ENCODE data around the gene ATG12.
"Not testable (repeated sequence)": the region's sequence is repeated elsewhere in the genome, so short reads cannot be mapped to it uniquely, and the experiment has no call there.

Gene ATG12

DNA sequence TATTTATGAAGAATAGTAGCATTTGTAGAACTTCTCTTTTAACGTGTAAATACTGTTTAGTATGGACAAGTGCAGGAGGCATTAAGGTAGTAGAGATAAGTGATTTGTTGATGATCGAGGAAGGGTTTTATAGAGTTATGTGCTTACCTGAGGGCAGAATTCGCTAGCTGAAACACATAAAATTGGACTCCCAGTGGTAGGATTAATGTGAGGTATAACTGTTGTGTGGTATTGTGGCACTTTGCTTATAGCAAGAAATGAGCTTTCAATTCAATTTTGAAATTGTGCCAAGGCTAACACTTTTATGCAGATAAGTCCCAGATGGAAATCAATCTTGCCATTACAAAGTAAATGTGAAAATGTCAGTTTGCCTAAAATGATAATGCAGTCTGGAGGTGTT, 1.6 kb upstream of the ATG12 start:
- in situ Hi-C loops (cut with MboI; ENCODE audit: low sequenced_read_pairs), result no loop called here

DNA sequence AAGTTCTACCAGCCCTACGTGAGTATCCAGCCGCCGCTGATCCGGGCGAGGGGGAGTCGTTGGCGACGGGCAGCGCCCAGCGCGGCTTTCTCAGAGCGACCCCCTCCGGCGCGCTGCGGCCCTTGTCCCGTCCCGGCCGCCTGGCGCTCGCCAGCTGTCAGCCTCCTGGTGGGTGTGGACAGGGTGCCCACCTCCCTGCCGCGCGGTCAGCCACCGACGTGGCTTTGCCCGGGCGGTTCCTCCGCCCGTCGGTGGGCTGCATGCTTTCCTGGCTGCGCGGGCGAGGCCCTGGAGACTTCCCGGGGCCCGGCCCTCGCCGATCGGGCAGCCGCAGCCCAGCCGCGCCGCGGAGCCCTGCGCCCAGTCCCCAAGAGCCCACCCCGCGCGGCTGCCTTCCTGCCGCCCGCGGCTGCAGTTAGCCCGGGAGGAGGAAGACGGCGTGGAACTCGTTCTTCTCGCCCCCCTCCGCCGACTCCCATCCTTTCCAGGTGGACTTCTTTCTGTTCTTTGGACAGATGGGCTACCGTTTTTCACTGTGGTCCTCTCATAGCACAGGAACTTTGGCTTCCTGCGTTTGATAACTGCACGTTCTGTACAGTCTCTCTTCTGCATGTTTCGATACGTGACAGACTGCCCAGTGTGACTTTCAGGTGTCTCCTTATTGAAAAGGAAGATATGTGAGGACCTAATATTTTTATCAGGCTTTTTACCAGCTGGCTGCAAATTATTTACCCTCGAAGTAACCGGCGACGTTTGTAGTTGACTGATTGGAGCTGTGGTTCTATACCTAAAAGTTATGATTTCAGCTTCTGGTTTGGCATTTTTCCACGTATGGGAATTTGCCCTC, 947 bp upstream of the ATG12 start:
- in situ Hi-C loops (cut with MboI; ENCODE audit: low sequenced_read_pairs), result no loop called here

DNA sequence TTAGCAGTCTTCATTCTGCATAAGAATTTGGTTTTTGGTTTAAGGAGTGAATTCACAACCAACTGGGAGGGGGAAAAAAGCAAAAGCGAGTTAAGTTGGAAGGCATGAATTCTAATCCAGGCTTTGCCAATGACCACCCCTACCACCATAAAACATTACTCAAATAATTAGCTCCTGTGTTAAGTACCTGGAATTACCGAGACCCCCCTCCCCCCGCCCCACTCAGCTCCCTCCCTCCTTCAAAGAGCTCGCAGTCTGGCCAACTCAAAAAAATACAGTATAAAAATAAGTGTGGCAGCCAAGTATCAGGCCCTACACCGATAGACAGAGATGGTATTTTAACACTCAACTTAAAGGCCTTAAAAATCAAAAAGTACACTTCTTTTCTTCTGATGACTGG, 492 bp downstream of the ATG12 start:
- in situ Hi-C loops (cut with MboI; ENCODE audit: low sequenced_read_pairs), result no loop called here

DNA sequence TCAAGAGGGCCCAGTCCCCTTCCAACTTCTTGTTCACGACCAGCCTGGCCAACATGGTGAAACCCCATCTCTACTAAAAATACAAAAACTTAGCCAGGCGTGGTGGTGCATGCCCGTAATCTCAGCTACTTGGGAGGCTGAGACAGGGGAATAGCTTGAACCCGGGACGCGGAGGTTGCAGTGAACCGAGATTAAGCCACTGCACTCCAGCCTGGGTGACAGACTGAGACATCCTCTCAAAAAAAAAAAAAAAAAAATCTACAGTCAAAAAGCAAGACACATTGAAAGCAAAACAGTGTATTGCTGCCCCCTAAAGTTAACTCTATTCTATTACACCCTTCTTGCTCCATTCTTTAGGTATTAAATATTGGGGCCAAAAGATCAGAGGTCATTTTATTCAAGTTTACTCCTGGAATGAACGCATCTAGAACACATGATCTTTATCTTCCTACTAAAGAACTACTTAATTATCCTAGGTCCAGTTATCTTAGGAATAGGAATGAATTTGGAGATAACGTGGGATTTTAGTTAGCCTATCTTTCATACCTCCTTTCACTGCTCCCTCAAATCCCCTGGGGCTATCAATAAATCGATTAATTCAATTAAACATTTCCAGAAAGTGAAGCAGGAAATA, 2.4 kb downstream of the ATG12 start:
- in situ Hi-C loops (cut with MboI; ENCODE audit: low sequenced_read_pairs), result no loop called here

DNA sequence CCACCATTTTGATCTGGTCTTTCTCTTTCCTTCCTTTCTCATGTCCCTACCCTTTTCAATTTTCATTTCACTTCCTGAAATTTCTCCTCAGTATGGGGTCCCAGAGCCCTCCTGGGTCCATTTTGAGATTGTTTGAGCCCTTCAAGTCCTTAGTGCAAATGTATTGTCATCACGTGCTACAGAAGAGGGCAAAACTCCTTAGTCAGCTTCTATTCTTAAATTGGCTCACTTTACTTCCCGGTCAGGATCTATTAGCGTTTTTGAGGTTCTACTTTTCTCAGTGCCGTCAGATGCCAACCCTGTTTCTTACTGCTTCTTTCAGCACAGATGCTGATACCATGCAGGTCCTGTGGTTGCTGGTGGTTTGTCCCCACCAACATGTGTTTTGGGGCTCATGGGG, 5.9 kb downstream of the ATG12 start:
- in situ Hi-C loops (cut with MboI; ENCODE audit: low sequenced_read_pairs), result no loop called here

DNA sequence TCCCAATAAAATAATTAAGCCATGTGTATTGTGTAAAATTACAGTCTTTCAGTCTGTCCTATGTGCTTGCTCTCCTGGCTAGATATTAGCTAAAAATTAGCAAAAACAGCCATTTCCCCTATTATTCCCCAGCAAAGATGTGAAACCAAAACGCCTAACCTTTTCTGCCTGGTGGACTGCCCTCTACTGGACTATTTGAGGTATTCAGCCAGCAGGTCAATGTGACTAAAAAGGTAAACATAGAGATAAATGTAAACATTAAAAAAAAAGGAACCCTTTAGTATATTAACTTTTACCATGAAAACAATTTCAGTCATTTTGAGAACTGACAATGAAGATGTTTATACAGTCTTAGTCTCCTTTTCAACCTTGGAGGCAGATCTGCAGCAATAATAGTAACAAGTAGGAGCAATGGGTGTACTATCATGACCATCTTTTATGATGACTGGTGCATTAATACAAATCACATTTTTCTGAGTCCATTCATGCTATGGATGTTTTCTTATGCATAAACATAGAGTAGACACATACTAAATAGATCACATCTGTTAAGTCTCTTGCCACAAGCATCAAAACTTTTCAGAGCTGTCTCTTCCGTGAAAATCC, 10.1 kb downstream of the ATG12 start:
- in situ Hi-C loops (cut with MboI; ENCODE audit: low sequenced_read_pairs), result no loop called here

DNA sequence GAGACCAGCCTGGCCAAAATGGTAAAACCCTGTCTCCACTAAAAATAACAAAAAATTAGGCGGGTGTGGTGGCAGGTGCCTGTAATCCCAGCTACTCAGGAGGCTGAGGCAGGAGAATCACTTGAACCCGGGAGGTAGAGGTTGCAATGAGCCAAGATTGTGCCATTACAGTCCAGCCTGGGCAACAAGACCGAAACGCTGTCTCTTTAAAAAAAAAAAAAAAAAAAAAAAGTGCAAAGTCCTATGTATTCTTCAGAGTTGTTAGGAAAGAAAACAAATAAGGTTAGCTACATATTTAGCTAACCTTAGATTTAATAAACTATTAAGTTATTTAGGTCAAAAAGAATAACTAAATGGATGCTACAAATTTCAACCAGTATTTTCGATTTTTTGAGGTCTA, 11.5 kb downstream of the ATG12 start:
- in situ Hi-C loops (cut with MboI; ENCODE audit: low sequenced_read_pairs), result no loop called here

DNA sequence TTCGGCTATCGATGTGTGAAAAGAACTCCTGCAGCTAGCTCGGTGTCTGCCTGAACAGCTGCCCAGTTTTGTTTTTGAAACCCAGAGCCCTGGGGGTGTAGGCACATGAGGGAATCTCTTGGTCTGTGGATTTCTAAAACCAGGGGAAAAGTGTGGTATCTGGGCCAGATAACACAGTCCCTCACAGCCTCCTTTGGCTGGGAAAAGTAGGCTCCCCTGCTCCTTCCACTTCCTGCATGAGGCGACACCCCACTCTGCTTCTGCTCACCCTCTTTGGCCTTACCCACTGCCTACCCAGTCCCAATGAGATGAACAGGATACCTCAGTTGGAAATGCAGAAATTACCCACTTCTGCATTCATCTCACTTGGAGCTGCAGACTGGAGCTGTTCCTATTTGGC, 15.4 kb downstream of the ATG12 start:
- in situ Hi-C loops (cut with MboI; ENCODE audit: low sequenced_read_pairs), result no loop called here

DNA sequence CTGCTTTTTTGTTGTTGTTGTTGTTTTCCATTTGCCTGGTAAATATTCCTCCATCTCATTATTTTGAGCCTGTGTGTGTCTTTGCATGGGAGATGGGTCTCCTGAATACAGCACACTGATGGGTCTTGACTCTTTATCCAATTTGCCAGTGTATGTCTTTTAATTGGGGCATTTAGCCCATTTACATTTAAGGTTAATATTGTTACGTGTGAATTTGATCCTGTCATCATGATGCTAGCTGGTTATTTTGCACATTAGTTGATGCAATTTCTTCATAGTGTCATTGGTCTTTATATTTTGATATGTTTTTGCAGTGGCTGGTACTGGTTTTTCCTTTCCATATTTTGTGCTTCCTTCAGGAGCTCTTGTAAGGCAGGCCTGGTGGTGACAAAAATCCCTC, 16.4 kb downstream of the ATG12 start:
- in situ Hi-C loops (cut with MboI; ENCODE audit: low sequenced_read_pairs), result not testable (repeated sequence)

DNA sequence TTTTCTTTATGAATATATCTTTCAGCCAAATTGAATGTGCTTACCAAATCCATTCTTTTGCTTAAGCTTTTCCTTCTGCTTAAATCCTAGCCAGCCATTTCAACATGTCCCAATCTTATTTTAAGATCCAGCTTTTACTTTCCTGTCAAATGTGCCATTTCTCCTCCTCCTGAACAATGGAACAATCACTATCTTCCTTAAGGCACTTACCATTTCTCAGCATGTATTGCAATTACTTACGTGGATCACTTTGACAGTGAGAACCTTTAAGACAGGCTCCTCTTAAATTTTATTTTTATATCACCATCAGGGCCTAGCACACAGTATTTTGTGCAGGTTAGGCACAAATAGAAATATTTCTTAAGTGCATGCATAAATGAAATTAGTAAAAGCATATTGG, 20.5 kb downstream of the ATG12 start:
- in situ Hi-C loops (cut with MboI; ENCODE audit: low sequenced_read_pairs), result no loop called here

DNA sequence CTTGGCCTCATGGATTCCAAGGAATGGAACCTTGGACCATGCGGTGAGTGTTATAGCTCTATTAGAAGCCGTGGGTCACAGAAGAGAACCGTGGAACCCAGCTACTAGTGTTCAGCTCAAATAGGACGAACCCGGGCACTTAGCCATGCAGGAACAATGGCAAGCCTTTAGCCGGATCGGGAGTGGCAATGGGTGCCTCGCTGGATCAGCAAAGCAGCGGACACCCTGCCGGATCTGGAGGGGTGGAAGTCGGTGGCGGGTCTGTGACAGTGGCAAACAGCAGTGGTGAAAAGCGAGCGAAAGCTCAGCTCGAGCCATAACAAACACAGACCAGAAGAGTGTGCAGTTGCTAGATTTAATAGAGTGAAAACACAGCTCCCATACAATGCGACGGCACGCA, 22.5 kb downstream of the ATG12 start:
- in situ Hi-C loops (cut with MboI; ENCODE audit: low sequenced_read_pairs), result no loop called here

DNA sequence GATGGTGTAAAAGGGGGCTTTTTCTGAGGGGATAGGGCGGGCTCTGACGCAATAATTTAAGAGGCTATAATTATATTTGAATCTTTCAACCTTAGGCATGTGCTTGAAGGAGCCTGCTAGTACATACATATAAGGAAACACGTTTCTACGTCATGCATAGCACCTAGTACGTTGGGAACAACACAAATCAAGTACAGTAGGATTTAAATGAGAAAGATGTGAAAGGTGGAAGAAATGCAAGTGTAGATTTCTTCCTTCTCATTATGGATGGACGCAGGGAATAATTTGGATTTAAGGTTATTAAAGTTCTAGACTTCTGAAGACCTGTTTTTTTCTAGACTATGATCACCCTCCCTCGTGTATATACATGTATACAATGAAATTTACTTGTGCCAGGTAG, 24.0 kb downstream of the ATG12 start:
- in situ Hi-C loops (cut with MboI; ENCODE audit: low sequenced_read_pairs), result no loop called here

DNA sequence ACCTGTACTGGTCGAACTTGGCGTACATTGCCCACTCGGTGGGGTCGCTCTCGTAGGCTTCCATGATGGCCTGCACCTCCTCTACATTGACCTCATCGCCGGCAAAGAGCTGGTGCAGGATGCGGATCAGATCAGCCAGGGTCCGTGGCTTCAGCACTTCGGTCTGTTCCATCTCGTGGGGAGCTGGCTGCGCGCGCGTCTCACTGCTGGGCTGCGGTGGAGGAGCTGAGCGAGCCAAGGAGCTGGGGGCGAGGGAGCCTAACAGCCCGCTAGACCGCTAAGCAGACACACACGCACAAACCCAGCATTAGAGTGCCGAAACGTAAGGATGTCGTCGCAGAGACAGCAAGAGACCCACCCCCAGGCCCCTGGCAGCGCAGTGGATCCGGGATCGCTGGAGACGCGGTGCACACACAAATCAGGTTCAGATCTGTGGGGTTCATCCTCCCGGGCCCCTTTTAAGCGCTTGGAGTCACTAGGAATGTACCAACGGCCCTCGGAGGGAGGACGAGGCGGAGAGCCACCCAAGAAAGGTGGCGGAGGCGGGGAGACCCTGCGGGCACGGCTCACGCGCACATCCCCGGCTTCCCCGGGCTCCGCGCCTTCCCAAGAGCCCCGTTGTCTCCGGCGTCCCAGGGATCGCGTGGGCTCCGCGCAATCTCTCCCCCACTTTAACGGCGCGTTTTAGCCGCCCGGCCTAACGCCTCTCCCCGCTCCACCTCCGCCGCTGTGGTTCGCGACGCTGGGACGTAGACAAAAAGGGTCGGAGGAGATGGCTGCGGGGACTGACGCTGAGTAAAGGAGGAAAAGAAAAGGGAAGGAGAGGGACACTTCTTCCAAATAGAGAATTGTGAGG, 24.9 kb downstream of the ATG12 start, which contains the start of gene CDO1:
Gene CDO1, minus strand, starts transcription at position 434 of the 856 bp plus-strand sequence. Its CDS starts 262 bp downstream, at position 172.
- in situ Hi-C loops (cut with MboI; ENCODE audit: low sequenced_read_pairs), result no loop called here

DNA sequence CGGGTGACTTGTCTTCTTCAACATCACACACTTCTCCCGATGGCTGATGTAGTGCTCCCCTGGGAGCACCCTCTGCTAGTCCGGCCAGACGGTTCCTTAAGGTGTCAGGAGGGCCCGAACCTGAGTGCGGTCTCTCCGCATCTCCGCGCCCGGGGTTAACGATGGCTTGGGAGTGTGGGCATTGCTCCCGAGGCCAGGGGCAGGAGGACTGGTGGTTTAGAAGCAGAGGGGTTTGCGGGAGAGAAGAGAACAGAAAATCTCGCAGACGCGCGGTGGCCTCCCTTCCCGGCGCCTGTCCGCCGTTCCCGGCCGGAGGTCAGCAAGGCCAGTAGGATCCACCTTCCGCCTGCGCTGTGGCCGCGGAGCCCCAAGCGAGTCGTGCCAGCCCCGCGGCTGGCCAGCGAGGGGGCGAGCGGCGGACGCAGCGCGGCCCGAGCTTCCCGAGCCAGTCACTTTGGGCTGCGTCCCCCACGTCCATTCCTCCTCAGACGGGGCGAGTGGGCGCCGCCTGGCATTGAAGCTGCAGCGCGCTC, 25.6 kb downstream of the ATG12 start:
- in situ Hi-C loops (cut with MboI; ENCODE audit: low sequenced_read_pairs), result no loop called here

DNA sequence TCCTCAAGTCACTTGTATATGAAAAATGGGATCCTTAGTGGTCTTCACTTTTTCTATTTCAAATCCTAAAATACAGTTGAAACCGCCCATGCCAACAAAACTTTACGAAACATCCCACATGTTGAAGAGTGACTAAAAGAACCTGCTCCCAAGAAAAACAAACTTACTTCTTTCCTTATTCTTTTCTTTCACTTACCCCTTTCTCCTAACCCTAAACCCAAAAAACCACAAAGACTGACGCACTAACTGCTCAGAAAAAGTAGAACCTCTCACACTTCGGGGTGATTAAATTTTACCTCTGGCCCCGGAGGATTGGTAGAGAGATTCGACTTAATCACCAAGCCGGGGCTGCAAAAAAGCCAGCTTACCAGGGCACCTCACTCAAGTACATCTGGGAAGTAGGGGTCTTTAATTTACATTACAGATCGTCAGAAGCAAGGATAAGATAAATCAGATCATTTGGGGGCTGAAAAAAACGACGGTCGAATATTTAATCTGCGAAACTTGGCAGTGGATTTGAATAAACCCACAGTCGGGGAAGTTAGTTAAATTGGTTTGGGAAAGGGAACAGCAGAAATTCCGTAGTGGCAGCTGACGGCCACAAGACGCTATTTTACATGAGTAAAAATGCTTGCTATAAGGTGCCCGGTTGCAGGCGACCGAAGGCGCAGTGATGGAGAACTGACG, 26.2 kb downstream of the ATG12 start:
- in situ Hi-C loops (cut with MboI; ENCODE audit: low sequenced_read_pairs), result no loop called here

DNA sequence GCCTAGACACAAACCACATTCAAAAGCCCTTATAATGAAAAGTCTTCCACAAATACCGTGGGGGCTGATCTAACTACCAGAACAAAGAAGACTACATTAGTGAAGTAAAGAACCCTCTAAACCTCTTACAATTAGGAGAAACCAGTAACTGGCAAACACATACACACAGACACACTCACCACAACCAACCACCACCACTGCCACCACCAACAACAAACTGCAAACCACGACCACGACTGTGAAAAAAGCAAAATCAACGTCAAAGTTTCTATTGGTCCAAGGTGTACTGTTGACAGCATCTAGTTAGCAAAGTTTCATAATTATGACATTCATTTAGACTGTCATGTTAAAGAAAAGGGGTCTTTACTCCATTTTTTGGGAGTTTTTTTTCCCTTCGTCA, 27.6 kb downstream of the ATG12 start:
- in situ Hi-C loops (cut with MboI; ENCODE audit: low sequenced_read_pairs), result no loop called here

DNA sequence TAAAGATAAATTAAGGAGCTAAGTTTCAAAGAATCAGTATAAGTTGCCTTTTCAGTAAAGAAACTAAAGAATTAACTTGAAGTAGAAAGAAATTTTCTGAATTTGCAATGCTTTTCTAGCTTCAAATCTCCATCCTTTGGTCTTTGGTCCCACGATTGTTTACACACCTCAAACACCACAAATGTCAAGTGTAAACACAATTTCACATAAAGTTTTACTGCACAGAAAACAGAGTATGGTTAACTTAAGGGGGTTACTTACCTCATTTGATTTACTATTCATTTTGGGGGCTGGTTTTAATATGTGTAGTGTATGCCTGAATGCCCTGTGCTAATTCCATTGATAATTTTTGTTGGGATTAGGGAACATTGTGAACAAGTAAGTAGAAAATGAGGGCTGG, 29.0 kb downstream of the ATG12 start:
- in situ Hi-C loops (cut with MboI; ENCODE audit: low sequenced_read_pairs), result no loop called here

DNA sequence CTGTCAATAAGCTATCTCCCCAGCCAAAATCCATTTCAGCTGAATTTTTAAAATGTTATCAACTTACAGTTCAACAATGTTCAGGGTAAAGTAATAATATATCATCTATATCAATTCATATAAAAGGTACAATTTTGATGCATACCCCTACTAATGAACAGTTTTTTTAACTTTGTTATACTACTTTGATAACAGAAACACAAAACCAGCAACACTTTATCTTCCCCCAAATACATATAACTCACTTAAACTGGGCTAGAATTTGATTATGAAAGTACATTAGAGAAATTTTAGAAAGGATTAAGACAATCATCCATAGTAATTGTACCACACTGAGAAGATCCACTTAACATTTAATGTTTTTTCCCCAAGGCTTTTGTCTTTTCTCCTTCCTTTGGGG, 30.0 kb downstream of the ATG12 start:
- in situ Hi-C loops (cut with MboI; ENCODE audit: low sequenced_read_pairs), result no loop called here

DNA sequence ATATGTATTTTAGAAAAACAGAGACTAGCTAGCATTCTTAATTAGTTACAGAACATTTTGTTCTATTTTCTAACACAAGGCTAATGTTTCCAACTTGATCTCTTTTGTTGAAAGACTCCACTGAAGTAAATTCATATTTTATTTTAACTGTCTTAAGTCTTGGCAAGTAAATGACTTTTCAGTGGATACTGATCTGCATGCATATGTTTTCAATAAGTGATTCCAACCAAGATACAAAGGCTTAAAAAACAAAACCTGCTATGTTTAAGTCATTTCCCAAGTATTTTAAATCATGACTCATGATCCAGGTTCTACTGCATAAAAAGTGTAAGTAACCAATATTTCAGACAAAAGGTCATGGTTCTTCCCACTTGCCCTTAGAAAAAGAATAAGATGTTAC, 30.6 kb downstream of the ATG12 start:
- in situ Hi-C loops (cut with MboI; ENCODE audit: low sequenced_read_pairs), result no loop called here

DNA sequence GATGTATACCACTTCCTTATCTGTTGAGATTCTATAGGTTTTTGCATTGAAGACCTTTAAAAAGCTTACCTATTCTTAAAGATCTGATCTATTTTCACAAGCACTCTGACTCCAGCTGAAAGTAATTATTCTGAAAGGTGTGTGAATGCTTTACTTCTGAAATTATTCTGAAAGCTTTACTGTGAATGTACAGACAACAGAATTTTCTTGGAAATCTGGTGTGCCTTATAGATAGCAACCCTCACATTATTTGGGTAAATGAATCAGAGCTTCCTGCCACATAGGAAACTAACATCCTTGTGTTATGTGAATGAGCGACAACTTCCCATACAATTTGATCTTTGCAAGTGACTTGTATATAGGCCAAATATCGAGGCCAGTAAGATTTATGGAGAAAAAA, 31.4 kb downstream of the ATG12 start:
- in situ Hi-C loops (cut with MboI; ENCODE audit: low sequenced_read_pairs), result no loop called here

Measured in hTERT RPE-1 (cell line).